K562 (cell line): ENCODE measurements around the gene GABRR1. TPM values are rescaled to one million over a fixed set of nuclear protein-coding genes. Genes with fewer than 3 reads are reported as not detected.

Source experiments
- ATAC-seq: fragments of 200-7000 bp; cut with Tn5 transposase; 3 replicates; pipeline ENCODE4 v1.9.1; 2020; ENCODE audit warnings: moderate library complexity
- BruUV-seq: library from RNA; stranded (reverse); fragments of 400-500 nt; replicated peaks from 2 replicates; lab custom pipeline; 2021; lab: Mats Ljungman, UMichigan
- CTCF ChIA-PET: fragments of 300-600 bp; formaldehyde crosslinking; extraction: SDS; loops from one replicate; lab custom pipeline; 2021; ENCODE audit warnings: low intra/inter-chr PET ratio; lab: Yijun Ruan, JAX
- POLR2A ChIA-PET: fragments of 300-600, 350-650 bp; sonication (Branson Sonifier 250); formaldehyde crosslinking; extraction: SDS; loops from one replicate; lab custom pipeline; 2021; ENCODE audit warnings: antibody characterized with exemption, inconsistent platforms; lab: Yijun Ruan, JAX
- DNase-seq, 4 experiments: peaks; one replicate each; pipeline versions ENCODE4 v3.0.0 to v3.0.0-alpha.2; 2011 to 2018; ENCODE audit warnings: low spot score in 3 of 4, mixed read lengths in 3 of 4; ENCODE audit errors: extremely low read depth in 1 of 4
- FAIRE-seq: peaks from 2 replicates; lab custom pipeline; 2011; peaks lifted over from hg19 to GRCh38; lab: Jason Lieb, UNC
- H2AFZ ChIP-seq: 2 replicates; pipeline ENCODE4 v1.6.0; 2011; ENCODE audit warnings: low read depth, low read length, control low read depth, inconsistent platforms
- H3K27ac ChIP-seq: fragments of 200-600 bp; 3 replicates; pipeline ENCODE4 v1.8.0; 2011; ENCODE audit warnings: low read depth, mild to moderate bottlenecking, control low read depth, inconsistent platforms, low read length, moderate library complexity, mixed read lengths; ENCODE audit errors: extremely low read depth
- H3K27me3 ChIP-seq, 2 experiments: fragments of 300-600 bp in 1 of 2; 2 replicates in 1 of 2; 3 replicates in 1 of 2; pipeline versions ENCODE4 v1.6.0 to v1.8.0; 2011; ENCODE audit warnings: inconsistent platforms in 2 of 2, low read length in 2 of 2, mild to moderate bottlenecking in 1 of 2, mixed read lengths in 1 of 2, moderate library complexity in 1 of 2; ENCODE audit not compliant: control insufficient read depth in 2 of 2, insufficient read depth in 2 of 2
- H3K36me3 ChIP-seq: fragments of 300-600 bp; 3 replicates; pipeline ENCODE4 v1.8.0; 2011; ENCODE audit warnings: mild to moderate bottlenecking, low read length, inconsistent platforms; ENCODE audit not compliant: control insufficient read depth, insufficient read depth
- H3K4me1 ChIP-seq, 2 experiments: fragments of 200-600 bp in 1 of 2; replicated peaks in 1 of 2; 2 replicates in 1 of 2; 3 replicates in 1 of 2; pipeline versions ENCODE4 v1.5.1 to v1.8.0; 2011; ENCODE audit warnings: inconsistent platforms in 2 of 2, low read length in 2 of 2, mild to moderate bottlenecking in 1 of 2, mixed read lengths in 1 of 2, moderate library complexity in 1 of 2; ENCODE audit not compliant: control insufficient read depth in 2 of 2, insufficient read depth in 2 of 2
- H3K4me2 ChIP-seq: 2 replicates; pipeline ENCODE4 v1.6.1; 2011; ENCODE audit warnings: low read length, control low read depth, inconsistent platforms, mixed read lengths; ENCODE audit not compliant: insufficient read depth
- H3K4me3 ChIP-seq: fragments of 200-600 bp; sonication (generic), shearing (Covaris generic); 2 replicates; pipeline ENCODE4 v1.5.1; 2016; ENCODE audit warnings: control low read depth, inconsistent platforms
- H3K79me2 ChIP-seq: fragments of 200-600 bp; 3 replicates; pipeline ENCODE4 v1.8.0; 2011; ENCODE audit warnings: low read length, inconsistent platforms; ENCODE audit not compliant: control insufficient read depth, insufficient read depth
- H3K9ac ChIP-seq, 2 experiments: 2 replicates each; pipeline versions ENCODE4 v1.6.0 to v1.6.1; 2011; ENCODE audit warnings: low read depth in 2 of 2, low read length in 2 of 2, control low read depth in 1 of 2, inconsistent platforms in 1 of 2, mild to moderate bottlenecking in 1 of 2, mixed read lengths in 1 of 2; ENCODE audit not compliant: insufficient read depth in 1 of 2
- H3K9me1 ChIP-seq: one replicate; pipeline ENCODE4 v1.6.0; 2011; ENCODE audit warnings: inconsistent platforms, mild to moderate bottlenecking, low read length, moderate library complexity; ENCODE audit not compliant: control insufficient read depth, insufficient read depth
- H3K9me3 ChIP-seq: replicated peaks from 2 replicates; pipeline ENCODE4 v1.5.1; 2011; ENCODE audit warnings: low read depth, low read length, inconsistent platforms; ENCODE audit not compliant: control insufficient read depth, insufficient read depth
- H4K20me1 ChIP-seq: replicated peaks from 2 replicates; pipeline ENCODE4 v1.6.1; 2011; ENCODE audit warnings: low read length, inconsistent platforms, mixed read lengths; ENCODE audit not compliant: control insufficient read depth, insufficient read depth
- CBX2 ChIP-seq: fragments of 200-600 bp; sonication (generic); IDR thresholded peaks from one replicate; pipeline ENCODE4 v1.6.1; 2012; ENCODE audit warnings: mild to moderate bottlenecking, low read length, inconsistent platforms; ENCODE audit not compliant: insufficient read depth, poor library complexity, severe bottlenecking
- EGR1 ChIP-seq: fragments of 450-650 bp; conservative IDR thresholded peaks from 2 replicates; pipeline ENCODE4 v1.6.1; 2017; ENCODE audit warnings: mild to moderate bottlenecking
- RBM34 ChIP-seq: fragments of 200-400 bp; formaldehyde crosslinking; IDR thresholded peaks from 2 replicates; pipeline ENCODE4 v1.6.1; 2018; ENCODE audit warnings: low read length, borderline replicate concordance; ENCODE audit not compliant: insufficient read depth
- ZC3H8 ChIP-seq: fragments of 450-650 bp; IDR thresholded peaks from 2 replicates; pipeline ENCODE4 v1.6.1; 2017
- ZSCAN29 ChIP-seq: fragments of 450-650 bp; IDR thresholded peaks from 2 replicates; pipeline ENCODE4 v1.6.1; 2017
- WGBS: fragments of 100-300 bp; shearing (Covaris generic); methylation state at CpG from one replicate; pipeline ENCODE4 v1.1.6; 2016; ENCODE audit warnings: low coverage, mixed read lengths; ENCODE audit not compliant: insufficient coverage; ENCODE audit errors: missing lambda C conversion rate; 5-methylcytosine and 5-hydroxymethylcytosine counted together
- in situ Hi-C: fragments of 300-500 bp; cut with MboI; formaldehyde crosslinking; loops from 4 replicates; pipeline ENCODE4 v1.15.0; 2018; ENCODE audit warnings: inconsistent platforms, mixed read lengths
- intact Hi-C: fragments of 100-400 bp; cut with micrococcal nuclease; formaldehyde crosslinking; loops from 2 replicates; pipeline ENCODE4 v1.14.2; 2022
- polyA plus RNA-seq, 8 experiments: library from polyadenylated mRNA; depleted of rRNA in 4 of 8; stranded (reverse) in 5 of 8; unstranded in 3 of 8; fragments of >200 nt; fragmentation: Nextera tagmentation in 2 of 8; fragmentation: Illumina TruSeq in 1 of 8; extraction: Ambion mirVana in 2 of 8; extraction: Trizol in 1 of 8; gene quantifications; 2 replicates each; pipeline versions ENCODE4 v1.2.1 to v1.2.3, GENCODE V29; 2011 to 2014; ENCODE audit warnings: inconsistent platforms in 1 of 8, missing spikeins in 1 of 8
- total RNA-seq, 7 experiments: library from RNA; depleted of rRNA in 6 of 7; stranded (reverse); fragments of >200 nt in 6 of 7; fragmentation: Illumina TruSeq in 2 of 7; extraction: Trizol in 2 of 7; gene quantifications; 2 replicates each; pipeline versions ENCODE4 v1.2.1 to v1.2.3, GENCODE V29; 2011 to 2021; ENCODE audit warnings: low replicate concordance in 1 of 7

The GABRR1 gene
- total and polyA plus RNA-seq, 9 of the 15 experiments (the other 6 are each of a cell fraction or from before 2014, with no cell fraction given) = not detected

GRCh38 chr6:89146718-89147700 is 70.1 kb downstream of the GABRR1 start:
- H3K9ac ChIP-seq = peak overlapping the region in 1 of 2 experiments; percentile 84; a peak in 3 of 4 replicates
- peaks cover 0 to 13% of the 10 kb centered on the region in 2 experiments; a peak in 2 of 5 replicates for H3K4me1 ChIP-seq
- intact Hi-C loops (no loop called here), in situ Hi-C loops (no loop called here)
- POLR2A ChIA-PET = interaction anchor here (1.3 kb wide), 1 partner anchor 13 kb away, joined by 3 read pairs; no protein-coding TSS in a partner anchor
- H3K79me2 ChIP-seq = no peaks in the 10 kb centered on the region
- FAIRE-seq (no peak), DNase-seq (no peak), ATAC-seq (no peak; the same call in 2 of the 3 replicates)
- H2AFZ ChIP-seq = 0 out of 2 replicates have a peak overlapping the region, but pooled peaks have one; percentile 92
- 34% methylated on average over 26 of the region's 26 CpGs for WGBS
- no peaks in the 10 kb centered on the region for H4K20me1 ChIP-seq
- no peak overlapping the region for H3K27ac ChIP-seq
- H3K27me3 ChIP-seq = peaks cover 9 to 15% of the 10 kb centered on the region in 2 experiments; a peak in 3 of 5 replicates
- peak overlapping the region; percentile 69; the same call in 1 of the 2 replicates for H3K4me2 ChIP-seq
- CTCF ChIA-PET = no interaction called here
- peak overlapping the region; percentile 41 for H3K4me3 ChIP-seq
- no peaks in the 10 kb centered on the region for H3K9me3 ChIP-seq
- H3K9me1 ChIP-seq = no peaks in the 10 kb centered on the region
- no peaks in the 10 kb centered on the region for H3K36me3 ChIP-seq
- TSS peak; percentile 72 for BruUV-seq
- TF ChIP-seq RBM34 (no peak), CBX2 (peak; percentile 22), EGR1 (no peak), ZC3H8 (no peak), ZSCAN29 (no peak)
